Suprapubic skin (tissue), 4 donors: ENCODE results near the gene LRRC4. TPM values are rescaled to one million over a fixed set of nuclear protein-coding genes. Genes with fewer than 3 reads are reported as not detected.

ENCODE experiments used
- DNase-seq, 2 donors: peaks; one replicate each; pipeline ENCODE4 v3.0.0-alpha.2; 2019; ENCODE audit warnings: low spot score in 2 of 2
- H3K27ac ChIP-seq: fragments of 200-600 bp; sonication (generic); one replicate; pipeline ENCODE4 v1.5.1; 2019
- H3K27me3 ChIP-seq: fragments of 200-600 bp; sonication (generic); one replicate; pipeline ENCODE4 v1.5.1; 2019
- H3K36me3 ChIP-seq: fragments of 200-600 bp; sonication (generic); one replicate; pipeline ENCODE4 v1.5.1; 2019
- H3K4me1 ChIP-seq: fragments of 200-600 bp; sonication (generic); one replicate; pipeline ENCODE4 v1.5.1; 2019
- H3K4me3 ChIP-seq: fragments of 200-600 bp; sonication (generic); one replicate; pipeline ENCODE4 v1.5.1; 2019; ENCODE audit warnings: mild to moderate bottlenecking
- H3K9me3 ChIP-seq: fragments of 200-600 bp; sonication (generic); one replicate; pipeline ENCODE4 v1.5.1; 2019
- EP300 ChIP-seq: sonication (generic); formaldehyde crosslinking; IDR thresholded peaks from one replicate; pipeline ENCODE4 v1.6.1; 2017; ENCODE audit warnings: antibody characterized with exemption
- POLR2A ChIP-seq, 2 donors: fragments of 450-650 bp; IDR thresholded peaks; one replicate each; pipeline ENCODE4 v1.6.1; 2017; ENCODE audit warnings: antibody characterized with exemption in 2 of 2, mild to moderate bottlenecking in 2 of 2, moderate library complexity in 2 of 2
- POLR2AphosphoS5 ChIP-seq, 3 donors: sonication (generic); formaldehyde crosslinking; IDR thresholded peaks; one replicate each; pipeline ENCODE4 v1.6.1; 2017; ENCODE audit warnings: antibody characterized with exemption in 3 of 3
- WGBS: methylation state at CpG from one replicate; pipeline ENCODE4 v1.1.5; 2018; 5-methylcytosine and 5-hydroxymethylcytosine counted together
- total RNA-seq, 4 donors: library from RNA; depleted of rRNA; stranded (reverse); fragments of >200 nt; gene quantifications; one replicate each; pipeline ENCODE4 v1.1.0, GENCODE V29; 2016
- TF ChIP-seq, protein P1 (sequence below), 2 donors: fragments of 200-600 bp in 1 of 2; fragments of 450-650 bp in 1 of 2; sonication (generic) in 1 of 2; IDR thresholded peaks; one replicate each; pipeline ENCODE4 v1.5.1; 2016 to 2019; ENCODE audit warnings: antibody characterized with exemption in 2 of 2, mild to moderate bottlenecking in 1 of 2, moderate library complexity in 1 of 2

The LRRC4 gene
- total RNA-seq, 4 donors from 2014 or later = 0.16 to 0.57 (median 0.21) TPM; not detected in 1

DNA sequence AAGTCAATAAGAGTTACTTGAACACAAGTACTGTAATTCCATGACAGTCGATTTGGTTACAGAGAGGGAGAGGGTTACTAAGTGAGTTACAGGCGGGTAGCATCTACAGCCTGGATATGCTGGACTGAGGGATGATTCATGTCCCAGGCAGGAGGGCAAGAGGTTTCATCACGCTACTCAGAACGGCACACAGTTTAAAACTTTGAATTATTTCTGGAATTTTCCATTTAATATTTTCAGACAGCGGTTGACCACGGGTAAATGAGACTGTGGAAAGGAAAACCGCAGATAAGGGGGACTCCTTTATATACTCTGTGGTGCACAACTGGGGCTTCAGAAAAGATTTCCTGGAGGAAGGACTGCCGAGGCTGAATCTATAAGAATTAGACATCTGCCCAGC is 25.7 kb upstream of the LRRC4 start:
- 91% methylated on average over 8 of the region's 8 CpGs for whole genome bisulfite sequencing
- H3K4me3 ChIP-seq = no peak overlapping the region
- no peaks in the 10 kb centered on the region for H3K27me3 ChIP-seq
- no peak for DNase-seq
- H3K9me3 ChIP-seq = no peaks in the 10 kb centered on the region
- H3K4me1 ChIP-seq = no peaks in the 10 kb centered on the region
- H3K36me3 ChIP-seq = no peaks in the 10 kb centered on the region
- H3K27ac ChIP-seq = no peak overlapping the region
- TF ChIP-seq POLR2A (IDR thresholded peaks at IDR 0.05) (no peak), EP300 (no peak)
- TF ChIP-seq, protein P1, sequence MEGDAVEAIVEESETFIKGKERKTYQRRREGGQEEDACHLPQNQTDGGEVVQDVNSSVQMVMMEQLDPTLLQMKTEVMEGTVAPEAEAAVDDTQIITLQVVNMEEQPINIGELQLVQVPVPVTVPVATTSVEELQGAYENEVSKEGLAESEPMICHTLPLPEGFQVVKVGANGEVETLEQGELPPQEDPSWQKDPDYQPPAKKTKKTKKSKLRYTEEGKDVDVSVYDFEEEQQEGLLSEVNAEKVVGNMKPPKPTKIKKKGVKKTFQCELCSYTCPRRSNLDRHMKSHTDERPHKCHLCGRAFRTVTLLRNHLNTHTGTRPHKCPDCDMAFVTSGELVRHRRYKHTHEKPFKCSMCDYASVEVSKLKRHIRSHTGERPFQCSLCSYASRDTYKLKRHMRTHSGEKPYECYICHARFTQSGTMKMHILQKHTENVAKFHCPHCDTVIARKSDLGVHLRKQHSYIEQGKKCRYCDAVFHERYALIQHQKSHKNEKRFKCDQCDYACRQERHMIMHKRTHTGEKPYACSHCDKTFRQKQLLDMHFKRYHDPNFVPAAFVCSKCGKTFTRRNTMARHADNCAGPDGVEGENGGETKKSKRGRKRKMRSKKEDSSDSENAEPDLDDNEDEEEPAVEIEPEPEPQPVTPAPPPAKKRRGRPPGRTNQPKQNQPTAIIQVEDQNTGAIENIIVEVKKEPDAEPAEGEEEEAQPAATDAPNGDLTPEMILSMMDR (IDR thresholded peaks at IDR 0.05) = no peak

DNA sequence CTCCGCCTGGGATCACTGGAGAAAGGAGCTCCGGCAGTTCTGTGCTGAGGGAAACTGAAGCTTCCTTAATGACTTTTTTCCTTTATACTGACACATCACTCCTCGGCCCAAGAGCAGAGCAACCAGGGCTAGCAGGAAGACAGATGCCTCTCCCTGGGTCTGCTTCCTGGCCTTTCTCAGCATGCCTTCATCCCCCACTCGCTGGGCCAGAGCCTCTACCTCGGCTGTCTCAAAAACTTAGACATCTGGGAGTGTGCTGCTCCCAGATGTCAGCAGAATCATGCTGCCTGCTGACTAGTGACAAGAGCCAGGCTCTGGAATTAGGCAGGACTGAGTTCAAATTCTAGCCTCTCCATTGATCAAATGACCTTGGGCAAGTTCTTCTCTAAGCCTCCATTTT is 24.4 kb upstream of the LRRC4 start:
- Histone ChIP-seq H3K4me3 (no peak overlapping the region), H3K27me3 (no peaks in the 10 kb centered on the region), H3K9me3 (no peaks in the 10 kb centered on the region), H3K36me3 (no peaks in the 10 kb centered on the region), H3K4me1 (no peaks in the 10 kb centered on the region), H3K27ac (no peak overlapping the region)
- WGBS = 89% methylated on average over 5 of the region's 5 CpGs
- no peak for DNase-seq
- TF ChIP-seq, protein P1 (IDR thresholded peaks at IDR 0.05) = no peak
- TF ChIP-seq POLR2A (IDR thresholded peaks at IDR 0.05) (no peak), POLR2AphosphoS5 (IDR thresholded peaks at IDR 0.05) (no peak), EP300 (no peak)

DNA sequence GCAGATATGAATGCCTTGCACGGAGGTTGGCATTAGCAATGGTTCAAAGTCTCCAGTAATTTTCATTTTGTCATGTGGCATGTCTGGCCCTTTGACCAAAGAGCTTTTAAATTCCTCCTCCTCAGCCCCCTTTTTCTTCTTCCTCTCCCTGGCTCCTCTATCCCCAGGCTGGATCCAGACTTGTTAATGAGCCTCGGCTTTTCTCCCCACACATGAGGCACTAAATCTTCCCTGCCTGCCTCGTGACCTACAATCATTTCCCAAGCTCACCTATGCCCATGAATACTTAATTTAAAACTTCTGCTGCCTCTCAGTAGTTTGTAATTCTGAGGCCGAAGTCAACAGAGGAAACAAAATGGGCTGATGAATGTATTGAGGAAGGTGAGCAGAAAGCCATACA is 23.3 kb upstream of the LRRC4 start:
- Histone ChIP-seq H3K36me3 (no peaks in the 10 kb centered on the region), H3K4me1 (no peaks in the 10 kb centered on the region), H3K4me3 (no peak overlapping the region), H3K27me3 (no peaks in the 10 kb centered on the region), H3K27ac (no peak overlapping the region), H3K9me3 (no peaks in the 10 kb centered on the region)
- TF ChIP-seq EP300 = no peak
- no peak for TF ChIP-seq POLR2AphosphoS5 (IDR thresholded peaks at IDR 0.05)
- TF ChIP-seq, protein P1 (IDR thresholded peaks at IDR 0.05) = no peak
- no peak for TF ChIP-seq POLR2A (IDR thresholded peaks at IDR 0.05)
- DNase-seq = no peak
- 91% methylated on average over 4 of the region's 4 CpGs for WGBS

DNA sequence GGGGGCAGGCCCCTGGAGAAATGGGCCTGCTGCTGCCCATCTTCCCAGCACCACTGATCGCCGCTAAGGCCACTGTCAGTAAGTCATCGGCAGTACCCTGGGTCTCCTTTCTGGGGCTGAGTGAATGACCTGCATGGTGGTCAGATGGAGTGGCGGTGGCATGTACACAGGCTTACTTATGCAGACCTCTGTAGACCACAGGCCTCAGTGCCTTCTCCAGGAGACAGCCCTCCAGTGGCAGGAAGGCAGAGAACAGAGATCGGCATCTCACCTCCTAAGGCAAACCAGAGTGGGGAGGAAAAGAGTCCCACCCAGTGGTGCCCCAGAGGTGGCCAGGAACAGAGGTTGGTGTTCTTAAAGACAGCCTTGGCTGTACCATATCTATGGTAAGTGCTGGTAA is 22.8 kb upstream of the LRRC4 start:
- H3K27me3 ChIP-seq = no peaks in the 10 kb centered on the region
- no peaks in the 10 kb centered on the region for H3K9me3 ChIP-seq
- no peaks in the 10 kb centered on the region for H3K4me1 ChIP-seq
- no peak for TF ChIP-seq POLR2AphosphoS5 (IDR thresholded peaks at IDR 0.05)
- no peak for TF ChIP-seq POLR2A (IDR thresholded peaks at IDR 0.05)
- no peak for TF ChIP-seq EP300
- TF ChIP-seq, protein P1 (IDR thresholded peaks at IDR 0.05) = no peak
- DNase-seq = no peak
- 100% methylated on average over 5 of the region's 5 CpGs for WGBS
- no peak overlapping the region for H3K27ac ChIP-seq
- no peak overlapping the region for H3K4me3 ChIP-seq
- H3K36me3 ChIP-seq = no peaks in the 10 kb centered on the region

DNA sequence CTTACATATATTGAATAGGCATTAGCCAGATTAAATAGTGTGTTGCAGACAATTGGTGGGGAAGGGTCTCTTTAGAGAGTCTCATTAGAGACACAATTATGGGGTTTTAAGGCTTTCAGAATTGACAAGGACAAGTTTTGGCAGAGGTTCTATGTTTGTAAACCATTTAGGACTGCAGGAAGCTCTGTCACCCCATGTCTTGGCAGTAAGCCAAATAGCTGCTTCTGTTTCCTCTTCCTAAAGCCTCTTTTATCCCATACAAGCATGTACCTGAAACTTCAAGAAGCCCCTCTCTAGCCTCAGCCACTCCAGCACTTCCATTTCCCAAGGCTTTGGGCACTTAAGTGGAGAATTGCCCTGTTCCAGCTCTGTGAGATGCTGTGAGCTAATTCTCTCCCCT is 21.8 kb upstream of the LRRC4 start:
- Histone ChIP-seq H3K36me3 (no peaks in the 10 kb centered on the region), H3K4me1 (no peaks in the 10 kb centered on the region), H3K4me3 (no peak overlapping the region), H3K9me3 (no peaks in the 10 kb centered on the region), H3K27ac (no peak overlapping the region), H3K27me3 (no peaks in the 10 kb centered on the region)
- TF ChIP-seq POLR2A (IDR thresholded peaks at IDR 0.05) (no peak), EP300 (no peak), POLR2AphosphoS5 (IDR thresholded peaks at IDR 0.05) (no peak)
- TF ChIP-seq, protein P1 (IDR thresholded peaks at IDR 0.05) = no peak
- no peak for DNase-seq
